Activated effector memory CD4-positive, alpha-beta T cell treated with anti-CD3 and anti-CD28 coated beads, Interleukin-2, amount 50 U/mL, for 16 hours (primary cell): Measurements from ENCODE around the gene LRRC4B.
"Not testable (repeated sequence)": the region's sequence is repeated elsewhere in the genome, so short reads cannot be mapped to it uniquely, and the experiment has no call there.

Experiments used
- DNase-seq: peaks from one replicate; pipeline ENCODE4 v3.0.0-alpha.2; 2020

LRRC4B gene

GRCh38 chr19:50481351-50482149 is 86.7 kb downstream of the LRRC4B start:
- no peak for DNase-seq

GRCh38 chr19:50480281-50481111 is 87.7 kb downstream of the LRRC4B start:
- peak; percentile 50 for DNase-seq

- peak; percentile 56 for DNase-seq
Measured at GRCh38 chr19:50479761-50480251, 88.4 kb downstream of the LRRC4B start.

DNA sequence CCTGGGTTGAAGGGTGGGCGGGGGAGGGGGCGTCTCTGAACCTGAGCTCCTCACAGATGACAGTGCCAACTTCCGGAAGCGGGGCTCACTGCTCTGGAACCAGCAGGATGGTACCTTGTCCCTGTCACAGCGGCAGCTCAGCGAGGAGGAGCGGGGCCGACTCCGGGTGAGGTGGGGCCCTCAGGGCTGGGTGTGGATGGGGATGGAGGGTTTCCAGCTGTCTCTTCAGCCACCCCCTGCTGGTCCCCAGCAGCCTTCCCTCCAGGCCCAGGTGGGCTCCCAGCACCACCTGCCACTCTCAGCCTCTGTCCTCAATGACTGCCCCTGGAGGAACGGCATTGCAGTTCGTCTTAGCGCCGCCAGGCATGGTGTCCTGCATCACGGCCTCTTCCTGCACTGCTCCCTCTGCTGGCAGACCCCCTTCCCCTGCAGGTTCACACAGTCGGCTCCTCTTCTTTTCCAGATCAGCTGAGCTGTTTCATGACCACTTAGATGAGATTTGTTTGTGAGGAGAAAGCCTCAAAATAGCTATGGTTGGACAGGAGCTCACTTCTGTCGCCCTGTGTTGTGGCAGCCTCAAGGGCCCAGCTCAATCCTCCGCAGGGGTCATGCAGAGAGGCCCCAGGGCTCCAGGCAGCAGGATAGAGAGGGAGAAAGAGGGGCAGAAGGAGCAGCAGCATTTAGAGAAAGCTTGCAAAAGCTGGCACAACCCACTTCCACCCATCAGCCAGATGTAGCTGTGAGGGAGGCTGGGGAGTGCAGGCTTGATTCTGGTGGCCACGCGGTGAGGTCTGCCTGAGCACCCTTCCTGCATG is 89.1 kb downstream of the LRRC4B start:
- peak; percentile 64 for DNase-seq

DNA sequence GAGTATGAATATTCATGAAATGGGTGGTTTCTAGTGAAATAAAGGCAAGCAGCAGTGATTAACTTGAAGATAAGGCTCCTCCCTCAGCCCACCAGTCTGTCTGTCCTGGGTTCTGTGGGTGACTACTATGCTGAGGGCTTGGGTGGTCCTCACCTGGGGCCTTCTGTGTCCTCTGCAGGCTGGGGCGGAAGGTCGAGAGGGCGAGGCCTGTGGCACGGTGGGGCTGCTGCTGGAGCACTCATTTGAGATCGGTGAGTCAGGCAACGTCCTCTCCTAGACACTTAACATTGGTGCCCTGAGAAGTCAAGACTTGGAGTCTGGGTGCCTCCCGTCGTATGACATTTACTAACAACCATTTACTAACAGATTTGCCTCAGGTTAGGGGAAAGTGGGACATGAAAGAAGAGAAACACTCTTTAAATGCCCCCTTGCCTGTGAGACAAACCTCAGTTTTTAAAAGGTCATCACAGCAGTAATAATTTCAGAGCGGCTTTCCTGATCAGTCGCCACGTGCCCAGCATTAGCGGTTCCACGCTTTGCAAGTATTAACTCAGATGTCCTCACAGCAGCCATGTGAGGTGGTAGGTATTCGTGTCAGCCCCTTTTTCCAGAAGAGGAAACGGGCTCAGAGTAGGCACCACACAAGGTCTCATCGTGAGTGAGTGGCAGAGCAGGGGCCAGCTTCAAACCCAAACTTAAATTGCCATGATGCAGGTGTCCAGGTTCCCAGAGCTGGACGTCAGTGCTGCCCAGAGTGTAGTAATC is 90.3 kb downstream of the LRRC4B start:
- DNase-seq = peak; percentile 61

- DNase-seq = no peak
Measured at GRCh38 chr19:50476907-50477238, 91.4 kb downstream of the LRRC4B start.

- peak; percentile 97 for DNase-seq
Measured at GRCh38 chr19:50476224-50476906, 91.9 kb downstream of the LRRC4B start, which contains the start of the genes EMC10 and GARIN5A. Gene EMC10 (plus strand): TSS chr19:50476507. CDS start chr19:50476545, 38 bp downstream. Gene GARIN5A (minus strand): TSS chr19:50476848. CDS start chr19:50476388, 460 bp downstream.

DNA sequence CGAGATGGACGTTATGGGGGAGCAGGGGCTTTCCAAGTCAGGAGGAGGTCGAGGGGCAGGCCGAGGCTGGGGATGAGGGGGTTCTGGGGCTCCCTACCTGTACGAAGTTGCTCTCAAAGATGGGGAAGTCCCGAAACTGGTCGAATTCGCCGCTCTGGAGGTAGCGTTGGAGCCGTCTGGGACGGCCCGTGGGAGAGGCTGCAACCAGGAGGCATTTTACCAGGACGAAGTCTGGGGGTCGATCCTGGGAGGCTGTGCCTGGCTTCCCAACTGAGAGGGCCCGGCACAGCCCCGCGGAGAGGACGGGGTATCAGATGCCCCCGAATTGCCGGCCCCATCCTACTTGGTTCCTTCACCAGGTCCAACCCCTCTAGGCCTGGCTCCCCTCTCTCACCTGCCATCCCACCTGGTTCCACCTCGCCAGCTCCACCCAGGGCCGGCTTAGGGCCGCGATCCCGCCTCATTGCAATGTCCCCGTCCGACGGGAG is 92.5 kb downstream of the LRRC4B start:
- DNase-seq = no peak

- DNase-seq = peak; percentile 58
Measured at GRCh38 chr19:50475101-50475568, 93.1 kb downstream of the LRRC4B start.

GRCh38 chr19:50473336-50473735 is 94.9 kb downstream of the LRRC4B start:
- not testable (repeated sequence) for DNase-seq

GRCh38 chr19:50468818-50469217 is 99.4 kb downstream of the LRRC4B start:
- peak; percentile 53 for DNase-seq

DNA sequence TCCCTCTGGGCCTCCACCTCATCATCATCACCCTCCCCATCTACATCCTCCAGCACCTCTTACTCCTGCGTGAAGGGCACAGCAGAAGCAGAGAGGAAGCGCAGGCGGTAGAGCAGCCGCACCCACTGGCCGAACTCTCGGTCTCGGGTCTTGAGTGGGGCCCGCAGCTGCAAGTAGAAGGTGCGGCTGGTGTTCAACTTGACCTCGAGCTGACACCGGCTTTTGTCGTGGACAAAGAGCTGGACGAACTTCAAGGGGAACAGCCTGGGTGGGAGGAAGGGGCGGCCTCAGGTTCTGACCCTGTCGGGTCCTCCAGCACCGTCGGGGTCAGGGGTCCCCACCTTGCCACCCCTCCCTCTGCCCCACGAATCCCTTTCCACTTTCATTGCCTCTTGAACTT is 100.7 kb downstream of the LRRC4B start:
- DNase-seq = no peak
